SK-N-SH (cell line): ENCODE results near the gene NTPCR.

ENCODE experiments used
- CTCF ChIP-seq: fragments of 200-600 bp; sonication (generic); IDR thresholded peaks from 2 replicates; pipeline ENCODE4 v1.6.1; 2017; ENCODE audit warnings: antibody characterized with exemption, mild to moderate bottlenecking, moderate library complexity
- JUND ChIP-seq: IDR thresholded peaks from 2 replicates; pipeline ENCODE4 v1.4.0; 2012
- MAX ChIP-seq: IDR thresholded peaks from 2 replicates; pipeline ENCODE4 v1.4.0; 2012; ENCODE audit warnings: low read depth
- NRF1 ChIP-seq: IDR thresholded peaks from 2 replicates; pipeline ENCODE4 v1.6.1; 2012; ENCODE audit warnings: low read depth, mild to moderate bottlenecking, low read length
- POLR2AphosphoS5 ChIP-seq: IDR thresholded peaks from 2 replicates; pipeline ENCODE4 v1.6.1; 2012; ENCODE audit warnings: low read depth, low read length
- RAD21 ChIP-seq: IDR thresholded peaks from 2 replicates; pipeline ENCODE4 v1.6.1; 2012; ENCODE audit warnings: mild to moderate bottlenecking, low read length
- RCOR1 ChIP-seq: fragments of 150-350 bp; IDR thresholded peaks from 2 replicates; pipeline ENCODE4 v1.6.1; 2017; ENCODE audit warnings: antibody characterized with exemption, low read length
- RFX5 ChIP-seq: IDR thresholded peaks from 2 replicates; pipeline ENCODE4 v1.6.1; 2012; ENCODE audit warnings: mild to moderate bottlenecking, improper control_type of control experiment, low read length
- SIN3A ChIP-seq: IDR thresholded peaks from 2 replicates; pipeline ENCODE4 v1.6.1; 2012; ENCODE audit warnings: low read depth, mild to moderate bottlenecking, low read length, moderate library complexity, borderline replicate concordance
- TAF1 ChIP-seq: IDR thresholded peaks from 2 replicates; pipeline ENCODE4 v1.6.1; 2012; ENCODE audit warnings: low read depth, mild to moderate bottlenecking, low read length, moderate library complexity, borderline replicate concordance
- TEAD4 ChIP-seq: IDR thresholded peaks from 2 replicates; pipeline ENCODE4 v1.4.0; 2012; ENCODE audit warnings: mild to moderate bottlenecking, borderline replicate concordance; ENCODE audit not compliant: insufficient read depth
- YY1 ChIP-seq: IDR thresholded peaks from 2 replicates; pipeline ENCODE4 v1.4.0; 2012; ENCODE audit warnings: low read depth, mild to moderate bottlenecking
- TF ChIP-seq, protein P1 (sequence below): fragments of 150-350 bp; IDR thresholded peaks from 2 replicates; pipeline ENCODE4 v1.6.1; 2017; ENCODE audit warnings: antibody characterized with exemption, low read length, low read depth, borderline replicate concordance
- TF ChIP-seq, protein P2 (sequence below): IDR thresholded peaks from 2 replicates; pipeline ENCODE4; 2012

DNA sequence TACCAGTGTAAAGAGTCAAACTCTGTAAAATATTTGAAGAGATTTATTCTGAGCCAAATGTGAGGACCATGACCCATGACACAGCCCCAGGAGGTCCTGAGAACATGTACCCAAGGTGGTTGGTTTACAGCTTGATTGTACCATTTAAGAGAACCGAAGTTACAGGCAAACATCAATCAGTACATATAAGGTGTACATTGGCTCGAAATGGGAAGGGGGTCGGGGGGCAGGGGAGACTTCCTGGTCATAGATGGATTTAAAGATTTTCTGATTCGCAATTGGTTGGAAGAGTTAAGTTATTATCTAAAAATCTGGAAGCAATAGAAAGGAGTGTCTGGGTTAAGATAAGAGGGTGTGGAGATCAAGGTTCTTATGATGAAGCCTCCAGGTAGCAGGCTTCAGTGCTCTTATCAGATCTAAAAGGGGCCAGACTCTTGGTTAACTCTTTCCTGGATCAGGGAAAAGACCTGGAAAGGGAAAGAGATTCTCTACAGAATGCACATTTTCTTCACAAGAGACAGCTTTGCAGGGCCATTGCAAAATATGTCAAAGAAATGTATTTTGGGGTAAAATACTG is 47.5 kb upstream of the NTPCR start:
- no peak for TF ChIP-seq CTCF
- TF ChIP-seq RFX5, result no peak
- no peak for TF ChIP-seq NRF1
- no peak for TF ChIP-seq JUND
- no peak for TF ChIP-seq TAF1
- TF ChIP-seq TEAD4, result no peak
- no peak for TF ChIP-seq RCOR1
- no peak for TF ChIP-seq MAX
- no peak for TF ChIP-seq POLR2AphosphoS5
- TF ChIP-seq, protein P1, sequence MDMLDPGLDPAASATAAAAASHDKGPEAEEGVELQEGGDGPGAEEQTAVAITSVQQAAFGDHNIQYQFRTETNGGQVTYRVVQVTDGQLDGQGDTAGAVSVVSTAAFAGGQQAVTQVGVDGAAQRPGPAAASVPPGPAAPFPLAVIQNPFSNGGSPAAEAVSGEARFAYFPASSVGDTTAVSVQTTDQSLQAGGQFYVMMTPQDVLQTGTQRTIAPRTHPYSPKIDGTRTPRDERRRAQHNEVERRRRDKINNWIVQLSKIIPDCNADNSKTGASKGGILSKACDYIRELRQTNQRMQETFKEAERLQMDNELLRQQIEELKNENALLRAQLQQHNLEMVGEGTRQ, result no peak
- no peak for TF ChIP-seq RAD21
- no peak for TF ChIP-seq SIN3A
- TF ChIP-seq, protein P2, sequence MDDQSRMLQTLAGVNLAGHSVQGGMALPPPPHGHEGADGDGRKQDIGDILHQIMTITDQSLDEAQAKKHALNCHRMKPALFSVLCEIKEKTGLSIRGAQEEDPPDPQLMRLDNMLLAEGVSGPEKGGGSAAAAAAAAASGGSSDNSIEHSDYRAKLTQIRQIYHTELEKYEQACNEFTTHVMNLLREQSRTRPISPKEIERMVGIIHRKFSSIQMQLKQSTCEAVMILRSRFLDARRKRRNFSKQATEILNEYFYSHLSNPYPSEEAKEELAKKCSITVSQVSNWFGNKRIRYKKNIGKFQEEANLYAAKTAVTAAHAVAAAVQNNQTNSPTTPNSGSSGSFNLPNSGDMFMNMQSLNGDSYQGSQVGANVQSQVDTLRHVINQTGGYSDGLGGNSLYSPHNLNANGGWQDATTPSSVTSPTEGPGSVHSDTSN, result no peak
- no peak for TF ChIP-seq YY1
